SJCRH30 (cell line): ENCODE results near the gene RASGEF1C. TPM values are rescaled to one million over a fixed set of nuclear protein-coding genes. Genes with fewer than 3 reads are reported as not detected.

ENCODE experiments used
- DNase-seq, 2 experiments: peaks; one replicate each; pipeline ENCODE4 v3.0.0-alpha.2; 2015 to 2020
- H3K27ac ChIP-seq: fragments of 250-450 bp; sonication (Bioruptor Pico); 2 replicates; pipeline ENCODE4 v1.5.1; 2020; ENCODE audit warnings: mild to moderate bottlenecking, moderate library complexity
- H3K27me3 ChIP-seq: fragments of 250-450 bp; sonication (Bioruptor Pico); 2 replicates; pipeline ENCODE4 v1.5.1; 2020; ENCODE audit warnings: mild to moderate bottlenecking, moderate library complexity
- H3K36me3 ChIP-seq: fragments of 250-450 bp; sonication (Bioruptor Pico); 2 replicates; pipeline ENCODE4 v1.5.1; 2020; ENCODE audit warnings: mild to moderate bottlenecking, moderate library complexity
- H3K4me1 ChIP-seq: fragments of 250-450 bp; sonication (Bioruptor Pico); 2 replicates; pipeline ENCODE4 v1.5.1; 2020; ENCODE audit warnings: mild to moderate bottlenecking, moderate library complexity
- H3K4me3 ChIP-seq: fragments of 250-450 bp; sonication (Bioruptor Pico); 2 replicates; pipeline ENCODE4 v1.5.1; 2020; ENCODE audit warnings: mild to moderate bottlenecking, moderate library complexity
- H3K9me3 ChIP-seq: fragments of 250-450 bp; sonication (Bioruptor Pico); replicated peaks from 2 replicates; pipeline ENCODE4 v1.5.1; 2020; ENCODE audit warnings: mild to moderate bottlenecking, moderate library complexity
- total RNA-seq: library from RNA; depleted of rRNA; stranded (reverse); fragments of >200 nt; shearing (Covaris generic); gene quantifications from 2 replicates; pipeline ENCODE4 v1.2.3, GENCODE V29; 2014; rRNA removed

RASGEF1C gene
- total RNA-seq, 1 experiment from 2014 or later = not detected

- H3K27ac ChIP-seq = peak overlapping the region; percentile 22; the same call in 1 of the 2 replicates
- H3K9me3 ChIP-seq = peaks cover 6% of the 10 kb centered on the region
- no peaks in the 10 kb centered on the region for H3K36me3 ChIP-seq
- H3K4me3 ChIP-seq = peak overlapping the region; percentile 95
- H3K4me1 ChIP-seq = peaks cover 11% of the 10 kb centered on the region; the same call in 1 of the 2 replicates
- no peaks in the 10 kb centered on the region for H3K27me3 ChIP-seq
- DNase-seq = peak; percentile 37 to 54
Observed at GRCh38 chr5:180070756-180071530, 138.1 kb downstream of the RASGEF1C start.

DNA sequence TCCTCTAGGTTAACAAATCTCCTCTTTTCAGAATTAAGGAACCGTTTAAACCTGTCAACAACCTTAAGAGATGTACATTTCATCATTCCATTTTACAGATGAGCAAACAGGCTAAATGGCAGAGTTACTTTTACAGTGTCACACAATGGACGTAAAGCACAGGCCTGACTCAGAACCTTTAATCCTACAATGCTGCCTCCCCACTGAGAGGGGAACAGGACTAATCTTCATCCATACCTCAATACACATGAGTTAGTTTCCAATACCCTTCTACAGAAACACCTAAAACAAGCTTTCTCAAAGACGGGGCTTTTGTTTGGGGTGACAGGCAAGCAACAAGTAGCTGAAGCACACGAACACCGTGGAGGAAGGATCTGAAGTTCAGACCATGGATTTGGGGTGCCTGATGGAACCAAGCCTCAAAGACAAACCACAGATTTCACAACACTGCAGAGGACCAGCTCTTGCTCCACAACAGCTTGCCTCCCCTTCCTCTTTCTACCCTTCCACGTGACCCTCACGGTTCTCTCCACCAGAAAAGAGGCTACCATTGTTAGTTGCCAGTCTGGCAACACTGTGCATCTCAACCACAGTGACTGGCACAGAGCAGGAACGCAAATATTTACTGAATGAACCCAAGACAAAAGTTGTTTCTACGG, 139.3 kb downstream of the RASGEF1C start:
- Histone ChIP-seq H3K4me3 (no peak overlapping the region; the same call in 1 of the 2 replicates), H3K36me3 (no peaks in the 10 kb centered on the region), H3K27ac (no peak overlapping the region), H3K4me1 (peaks cover 11% of the 10 kb centered on the region; the same call in 1 of the 2 replicates), H3K9me3 (peaks cover 6% of the 10 kb centered on the region), H3K27me3 (no peaks in the 10 kb centered on the region)
- no peak for DNase-seq

GRCh38 chr5:180068519-180069090, 140.4 kb downstream of the RASGEF1C start:
- H3K27ac ChIP-seq = no peak overlapping the region
- H3K4me3 ChIP-seq = no peak overlapping the region
- H3K27me3 ChIP-seq = no peaks in the 10 kb centered on the region
- H3K4me1 ChIP-seq = peaks cover 11% of the 10 kb centered on the region; the same call in 1 of the 2 replicates
- H3K36me3 ChIP-seq = no peaks in the 10 kb centered on the region
- DNase-seq = no peak
- peaks cover 7% of the 10 kb centered on the region for H3K9me3 ChIP-seq

DNA sequence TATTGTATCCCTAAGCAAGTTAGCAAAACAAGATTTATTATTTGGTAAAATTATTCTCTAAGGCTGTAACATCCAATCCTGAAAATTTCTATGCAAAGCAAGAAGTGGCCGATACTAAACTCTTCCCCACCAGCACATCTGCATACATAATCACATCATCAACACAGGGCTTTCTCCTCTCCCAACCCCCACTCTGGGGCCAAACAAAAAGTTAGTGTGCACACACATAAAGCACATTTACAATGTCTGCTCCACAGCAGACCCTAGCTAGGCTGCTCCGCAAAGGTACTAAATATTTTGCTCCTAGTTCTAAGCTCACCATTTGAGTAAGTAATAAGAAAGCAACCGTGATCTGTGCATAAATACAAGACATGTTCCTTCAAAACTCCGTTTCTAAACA, 141.0 kb downstream of the RASGEF1C start:
- H3K4me1 ChIP-seq = peaks cover 11% of the 10 kb centered on the region; the same call in 1 of the 2 replicates
- H3K4me3 ChIP-seq = no peak overlapping the region
- no peak for DNase-seq
- H3K36me3 ChIP-seq = no peaks in the 10 kb centered on the region
- peaks cover 11% of the 10 kb centered on the region for H3K9me3 ChIP-seq
- H3K27me3 ChIP-seq = no peaks in the 10 kb centered on the region
- no peak overlapping the region for H3K27ac ChIP-seq

GRCh38 chr5:180060192-180060591, 148.8 kb downstream of the RASGEF1C start:
- H3K4me1 ChIP-seq = no peaks in the 10 kb centered on the region
- no peak overlapping the region for H3K4me3 ChIP-seq
- no peak for DNase-seq
- H3K27ac ChIP-seq = no peak overlapping the region
- 0 out of 2 replicates have a peak, but pooled peaks cover 6% of the 10 kb centered on the region for H3K9me3 ChIP-seq
- no peaks in the 10 kb centered on the region for H3K36me3 ChIP-seq
- no peaks in the 10 kb centered on the region for H3K27me3 ChIP-seq

GRCh38 chr5:180059326-180059725, 149.7 kb downstream of the RASGEF1C start:
- no peak for DNase-seq
- Histone ChIP-seq H3K27me3 (no peaks in the 10 kb centered on the region), H3K36me3 (no peaks in the 10 kb centered on the region), H3K27ac (no peak overlapping the region), H3K4me3 (no peak overlapping the region), H3K9me3 (0 out of 2 replicates have a peak, but pooled peaks cover 6% of the 10 kb centered on the region), H3K4me1 (no peaks in the 10 kb centered on the region)

DNA sequence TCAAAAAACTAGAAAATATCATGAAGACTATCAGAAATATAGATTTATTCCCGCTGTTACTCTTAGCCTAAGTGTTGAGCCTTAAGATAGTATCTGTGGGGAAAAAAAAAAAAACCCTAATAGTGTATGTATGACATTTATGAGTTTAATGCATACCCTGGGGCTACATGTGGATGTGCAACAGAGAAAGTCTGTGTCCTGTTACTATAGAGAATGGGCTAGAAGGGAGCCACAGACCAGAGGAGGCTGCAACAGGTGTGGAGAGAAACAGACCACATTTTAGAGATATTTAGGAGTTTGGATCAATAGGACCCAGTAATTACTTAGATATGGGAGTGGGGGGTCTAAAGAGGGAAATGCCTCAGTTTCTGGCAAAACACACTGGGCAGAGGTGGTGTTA, 152.9 kb downstream of the RASGEF1C start:
- Histone ChIP-seq H3K27me3 (no peaks in the 10 kb centered on the region), H3K4me1 (no peaks in the 10 kb centered on the region), H3K27ac (no peak overlapping the region), H3K9me3 (no peaks in the 10 kb centered on the region), H3K36me3 (no peaks in the 10 kb centered on the region), H3K4me3 (no peak overlapping the region)
- DNase-seq = no peak

- Histone ChIP-seq H3K4me1 (no peaks in the 10 kb centered on the region), H3K27ac (no peak overlapping the region), H3K36me3 (no peaks in the 10 kb centered on the region), H3K4me3 (no peak overlapping the region), H3K27me3 (no peaks in the 10 kb centered on the region), H3K9me3 (no peaks in the 10 kb centered on the region)
- DNase-seq = no peak
Observed at GRCh38 chr5:180054226-180054625, 154.8 kb downstream of the RASGEF1C start.

- no peak overlapping the region for H3K27ac ChIP-seq
- no peaks in the 10 kb centered on the region for H3K9me3 ChIP-seq
- no peaks in the 10 kb centered on the region for H3K27me3 ChIP-seq
Observed at GRCh38 chr5:180053061-180053602, 155.9 kb downstream of the RASGEF1C start.

DNA sequence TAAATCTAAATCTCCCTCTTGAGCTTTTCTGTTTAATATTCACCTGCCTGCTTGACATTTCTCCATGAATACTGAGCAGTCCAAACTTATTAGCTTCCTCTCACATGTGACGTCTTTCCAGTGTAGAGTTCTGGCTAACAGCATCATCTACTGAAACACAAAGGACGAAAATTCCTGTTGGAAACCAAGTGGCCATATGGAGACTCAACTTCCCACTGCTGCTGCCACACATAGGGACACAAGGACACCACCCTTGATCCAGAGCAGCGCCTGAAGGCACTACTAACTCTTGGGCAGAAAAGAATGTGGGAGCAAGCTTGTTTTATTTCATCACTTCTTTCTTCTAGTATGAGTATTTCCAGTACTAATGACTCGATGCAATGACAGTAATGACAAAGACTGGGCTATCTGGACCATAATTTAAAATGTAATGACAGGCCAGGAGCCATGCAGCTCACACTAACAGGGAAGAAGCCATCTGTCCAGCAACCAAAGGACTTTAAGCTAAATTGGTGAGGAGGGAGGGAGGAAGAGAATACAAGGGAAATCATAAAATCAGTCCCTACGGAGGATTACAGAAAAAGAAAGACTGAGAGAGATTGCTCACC, 156.7 kb downstream of the RASGEF1C start:
- Histone ChIP-seq H3K36me3 (no peaks in the 10 kb centered on the region), H3K27me3 (no peaks in the 10 kb centered on the region), H3K9me3 (no peaks in the 10 kb centered on the region; the same call in 1 of the 2 replicates), H3K4me3 (no peak overlapping the region), H3K4me1 (no peaks in the 10 kb centered on the region), H3K27ac (no peak overlapping the region)
- no peak for DNase-seq

More at GRCh38 chr5:180053061-180053602, 155.9 kb downstream of the RASGEF1C start:
- Histone ChIP-seq H3K4me1 (no peaks in the 10 kb centered on the region), H3K36me3 (no peaks in the 10 kb centered on the region), H3K4me3 (no peak overlapping the region)
- DNase-seq = peak in 1 of 2 experiments; percentile 19

Other genes with a start within 250 kb of the RASGEF1C start
- 34.5 and 34.9 TPM in 2 replicates for gene RNF130, start 137.5 kb downstream of the RASGEF1C start, total RNA-seq
- gene MAPK9, start 82.9 kb upstream of the RASGEF1C start, total RNA-seq = 44.5 and 46.6 TPM in 2 replicates
- gene GFPT2, start 144.1 kb upstream of the RASGEF1C start, total RNA-seq = 0.47 and 1.1 TPM in 2 replicates